Colonic mucosa (tissue), 4 donors: ENCODE measurements around the gene POLD4. TPM values are rescaled to one million over a fixed set of nuclear protein-coding genes. Genes with fewer than 3 reads are reported as not detected.

Experiments used
- DNase-seq: peaks from one replicate; pipeline ENCODE4 v3.0.0-alpha.2; 2020
- H3K27ac ChIP-seq: fragments of 200-600 bp; one replicate; pipeline ENCODE4 v1.8.0; 2021
- H3K27me3 ChIP-seq: fragments of 200-600 bp; one replicate; pipeline ENCODE4 v1.8.0; 2021
- H3K36me3 ChIP-seq: fragments of 200-600 bp; one replicate; pipeline ENCODE4 v1.8.0; 2021
- H3K4me1 ChIP-seq: fragments of 200-600 bp; one replicate; pipeline ENCODE4 v1.8.0; 2021; ENCODE audit warnings: mild to moderate bottlenecking
- H3K4me3 ChIP-seq: fragments of 200-600 bp; one replicate; pipeline ENCODE4 v1.8.0; 2021
- H3K9ac ChIP-seq, 2 donors: one replicate each; pipeline ENCODE4 v1.7.0; 2013; ENCODE audit warnings: control low read depth in 2 of 2, low read depth in 2 of 2, low read length in 2 of 2
- H3K9me3 ChIP-seq: fragments of 200-600 bp; one replicate; pipeline ENCODE4 v1.8.0; 2021
- intact Hi-C: fragments of 100-400 bp; cut with DNase I; formaldehyde crosslinking; loops from one replicate; pipeline ENCODE4 v1.14.1; 2022
- total RNA-seq, 2 donors: library from RNA; stranded (reverse); fragmentation: NEBNext Ultra II Directional in 1 of 2; extraction: Animal tissue kit (Norgen Biotek cat#: 25700) in 1 of 2; gene quantifications; one replicate each; pipeline ENCODE4 v1.2.1, GENCODE V29; 2021
- TF ChIP-seq, protein P1 (sequence below): fragments of 200-600 bp; IDR thresholded peaks from one replicate; pipeline ENCODE4 v1.8.0; 2022; ENCODE audit warnings: antibody characterized with exemption, mild to moderate bottlenecking
- donor health status: healthy.
- donor health status: DM: no; HTN: no; CAD: no.
- donor health status: DM: no; HTN: no; CAD: no.

The POLD4 gene
- total RNA-seq, 2 donors from 2014 or later, result 186 to 203 TPM

DNA sequence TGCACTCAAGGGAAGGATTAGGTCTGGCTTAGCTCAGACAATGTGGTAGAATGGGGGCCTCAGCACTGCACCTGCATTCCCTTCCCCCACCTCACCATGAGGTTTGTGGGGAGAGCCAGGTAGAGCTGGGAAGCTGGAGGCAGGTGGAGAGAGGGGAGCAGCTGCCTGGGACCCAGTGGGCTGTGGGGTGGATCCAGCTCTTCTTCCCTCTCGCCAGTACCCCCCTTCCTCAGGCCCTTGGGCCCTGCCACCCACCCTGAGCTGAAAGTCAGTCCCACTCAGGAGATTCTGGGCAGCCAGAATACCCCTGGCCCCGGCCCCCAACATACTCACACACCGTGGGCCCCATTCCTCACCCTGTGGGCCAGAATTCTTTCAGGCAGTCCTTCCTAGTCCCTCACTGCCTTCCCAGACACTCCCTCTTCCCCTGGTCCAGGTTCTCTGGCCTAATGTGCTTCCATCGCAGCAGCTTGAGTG is 3.1 kb upstream of the POLD4 start:
- Histone ChIP-seq H3K4me1 (peaks cover 31% of the 10 kb centered on the region), H3K9ac (peak overlapping the region; percentile 78 to 100), H3K36me3 (no peaks in the 10 kb centered on the region), H3K4me3 (peak overlapping the region; percentile 11), H3K27ac (peak overlapping the region; percentile 100), H3K27me3 (no peaks in the 10 kb centered on the region), H3K9me3 (no peaks in the 10 kb centered on the region)
- DNase-seq, result no peak
- TF ChIP-seq, protein P1, sequence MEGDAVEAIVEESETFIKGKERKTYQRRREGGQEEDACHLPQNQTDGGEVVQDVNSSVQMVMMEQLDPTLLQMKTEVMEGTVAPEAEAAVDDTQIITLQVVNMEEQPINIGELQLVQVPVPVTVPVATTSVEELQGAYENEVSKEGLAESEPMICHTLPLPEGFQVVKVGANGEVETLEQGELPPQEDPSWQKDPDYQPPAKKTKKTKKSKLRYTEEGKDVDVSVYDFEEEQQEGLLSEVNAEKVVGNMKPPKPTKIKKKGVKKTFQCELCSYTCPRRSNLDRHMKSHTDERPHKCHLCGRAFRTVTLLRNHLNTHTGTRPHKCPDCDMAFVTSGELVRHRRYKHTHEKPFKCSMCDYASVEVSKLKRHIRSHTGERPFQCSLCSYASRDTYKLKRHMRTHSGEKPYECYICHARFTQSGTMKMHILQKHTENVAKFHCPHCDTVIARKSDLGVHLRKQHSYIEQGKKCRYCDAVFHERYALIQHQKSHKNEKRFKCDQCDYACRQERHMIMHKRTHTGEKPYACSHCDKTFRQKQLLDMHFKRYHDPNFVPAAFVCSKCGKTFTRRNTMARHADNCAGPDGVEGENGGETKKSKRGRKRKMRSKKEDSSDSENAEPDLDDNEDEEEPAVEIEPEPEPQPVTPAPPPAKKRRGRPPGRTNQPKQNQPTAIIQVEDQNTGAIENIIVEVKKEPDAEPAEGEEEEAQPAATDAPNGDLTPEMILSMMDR, result no peak
- intact Hi-C loops, result no loop called here

DNA sequence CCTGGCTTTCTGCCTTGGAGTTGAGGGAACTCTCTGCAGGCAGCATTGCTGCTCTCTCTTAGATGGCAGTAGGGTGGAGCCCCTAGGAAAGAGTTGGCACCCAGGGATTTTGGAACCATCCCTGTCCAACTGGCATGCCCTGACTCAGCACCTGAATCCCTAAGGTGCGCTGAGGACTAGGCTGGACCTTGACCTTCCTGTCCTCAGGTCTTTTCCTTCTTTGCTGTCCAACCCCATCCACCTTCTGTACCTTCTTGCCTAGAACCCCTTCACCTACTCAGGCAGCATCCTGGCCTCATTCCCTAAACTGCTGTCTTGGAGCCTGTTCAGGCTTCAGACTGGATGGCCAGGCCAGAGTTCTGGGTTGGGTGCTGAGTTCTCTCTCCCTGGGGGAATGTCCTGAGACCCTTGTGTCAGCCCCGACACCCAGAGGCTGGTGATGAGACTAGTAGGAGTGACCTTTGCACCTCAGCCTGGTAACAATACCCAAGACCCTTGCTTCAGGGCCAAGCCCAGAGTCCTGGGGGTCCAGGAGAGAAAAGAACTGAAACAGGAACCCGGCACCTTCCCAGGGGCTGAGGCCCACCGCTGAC is 2.5 kb upstream of the POLD4 start:
- intact Hi-C loops, result no loop called here
- Histone ChIP-seq H3K27ac (peak overlapping the region; percentile 100), H3K9me3 (no peaks in the 10 kb centered on the region), H3K9ac (peak overlapping the region; percentile 78 to 100), H3K36me3 (no peaks in the 10 kb centered on the region), H3K27me3 (no peaks in the 10 kb centered on the region), H3K4me3 (peak overlapping the region; percentile 11), H3K4me1 (peaks cover 36% of the 10 kb centered on the region)
- TF ChIP-seq, protein P1, result no peak
- peak; percentile 62 for DNase-seq

DNA sequence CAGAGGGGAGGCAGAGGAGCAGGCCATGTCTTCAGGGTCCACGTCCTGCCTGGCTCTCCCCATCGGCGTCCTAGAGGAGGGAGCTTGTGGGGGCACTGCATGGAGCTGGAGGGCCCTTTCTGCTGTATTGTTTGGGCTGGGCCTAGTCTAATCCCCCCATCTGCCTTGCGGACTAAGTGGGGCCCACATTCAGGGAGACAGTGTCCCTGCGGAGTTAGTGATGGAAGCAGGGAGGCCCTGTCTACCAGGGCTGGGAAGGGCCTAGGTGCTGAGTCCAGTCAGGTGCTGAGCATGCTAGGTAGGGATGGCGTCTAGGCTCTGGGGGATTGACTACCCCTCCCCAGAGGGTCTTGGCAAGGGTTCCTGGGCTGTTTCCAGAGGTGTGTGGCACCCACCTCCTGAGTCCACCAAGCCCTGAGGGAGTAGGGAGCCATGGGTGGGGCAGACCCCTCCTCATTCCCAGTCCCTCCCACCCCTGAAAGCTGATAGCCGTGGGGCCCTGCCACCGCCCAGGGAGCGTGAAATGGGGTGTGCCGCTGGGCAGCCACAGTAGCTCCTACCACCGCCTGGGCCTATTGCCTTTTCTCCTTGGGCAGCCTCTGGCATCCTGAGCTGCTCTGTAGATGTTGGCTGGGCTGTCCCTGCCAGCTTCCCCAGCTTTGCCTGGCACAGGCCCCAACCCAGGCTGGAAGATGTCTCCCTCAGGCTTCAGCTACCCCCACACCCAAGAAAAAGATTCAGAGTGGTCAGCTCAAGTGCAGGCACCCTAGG is 1.9 kb upstream of the POLD4 start:
- Histone ChIP-seq H3K36me3 (no peaks in the 10 kb centered on the region), H3K27ac (peak overlapping the region; percentile 100), H3K9me3 (no peaks in the 10 kb centered on the region), H3K27me3 (no peaks in the 10 kb centered on the region), H3K9ac (peak overlapping the region; percentile 78 to 100), H3K4me3 (peak overlapping the region; percentile 1), H3K4me1 (peaks cover 38% of the 10 kb centered on the region)
- DNase-seq, result no peak
- TF ChIP-seq, protein P1, result no peak
- intact Hi-C loops, result no loop called here

DNA sequence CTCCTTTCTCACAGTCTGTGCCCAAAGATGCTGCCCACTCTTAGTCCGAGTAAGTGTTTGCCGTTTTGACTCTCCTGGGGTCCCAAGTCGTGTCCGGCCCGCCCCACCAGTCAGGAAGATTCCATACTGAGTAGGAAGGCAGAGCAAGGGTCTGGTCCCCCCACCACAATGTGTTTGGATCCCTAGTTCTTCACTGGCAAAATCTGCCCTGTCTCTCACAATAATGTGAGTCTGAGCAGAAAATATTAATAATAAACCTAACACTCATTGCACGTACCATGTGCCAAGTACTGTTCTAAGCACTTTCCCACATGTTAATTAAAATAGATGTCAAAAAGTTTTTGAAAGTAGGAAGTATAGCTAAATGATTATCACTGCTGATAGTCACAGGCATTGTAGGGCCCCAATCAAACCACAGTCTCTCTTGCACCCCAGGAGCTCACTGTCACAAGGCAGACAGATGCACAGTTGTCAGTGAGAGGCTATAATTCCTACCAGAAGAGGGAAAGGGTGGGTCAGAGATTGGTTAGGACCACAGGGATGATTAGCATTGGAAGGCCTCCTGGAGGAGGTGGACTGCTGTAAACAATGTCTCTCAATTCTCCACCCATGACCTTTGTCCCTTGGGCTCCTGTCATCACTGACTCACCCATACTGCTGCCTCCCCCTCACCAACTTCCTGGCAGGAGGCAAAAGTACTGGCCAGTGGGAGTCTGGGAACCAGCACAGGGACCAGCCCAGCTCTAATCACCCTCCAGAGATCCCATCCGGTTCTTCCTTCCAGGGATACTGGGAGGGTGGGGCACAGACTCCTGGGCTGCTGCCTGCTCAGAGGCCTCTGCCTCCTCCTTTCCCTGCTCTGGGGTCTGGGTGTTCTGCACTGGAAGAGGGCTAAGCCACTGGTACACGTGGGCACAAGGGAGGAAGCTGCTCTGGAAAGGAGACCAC is 1.0 kb upstream of the POLD4 start:
- Histone ChIP-seq H3K27ac (peak overlapping the region; percentile 100), H3K27me3 (no peaks in the 10 kb centered on the region), H3K4me1 (peaks cover 38% of the 10 kb centered on the region), H3K9ac (peak overlapping the region; percentile 78 to 100), H3K36me3 (no peaks in the 10 kb centered on the region), H3K9me3 (no peaks in the 10 kb centered on the region), H3K4me3 (peak overlapping the region; percentile 67)
- peak; percentile 94 for DNase-seq
- TF ChIP-seq, protein P1, result no peak
- intact Hi-C loops, result no loop called here
